K562 (cell line): Measurements from ENCODE around the gene DHX35. TPM values are rescaled to one million over a fixed set of nuclear protein-coding genes. Genes with fewer than 3 reads are reported as not detected.

Experiments used
- ATAC-seq: fragments of 200-7000 bp; cut with Tn5 transposase; 3 replicates; pipeline ENCODE4 v1.9.1; 2020; ENCODE audit warnings: moderate library complexity
- BruUV-seq: library from RNA; stranded (reverse); fragments of 400-500 nt; replicated peaks from 2 replicates; lab custom pipeline; 2021; lab: Mats Ljungman, UMichigan
- CTCF ChIA-PET: fragments of 300-600 bp; formaldehyde crosslinking; extraction: SDS; loops from one replicate; lab custom pipeline; 2021; ENCODE audit warnings: low intra/inter-chr PET ratio; lab: Yijun Ruan, JAX
- POLR2A ChIA-PET: fragments of 300-600, 350-650 bp; sonication (Branson Sonifier 250); formaldehyde crosslinking; extraction: SDS; loops from one replicate; lab custom pipeline; 2021; ENCODE audit warnings: antibody characterized with exemption, inconsistent platforms; lab: Yijun Ruan, JAX
- DNase-seq, 4 experiments: peaks; one replicate each; pipeline versions ENCODE4 v3.0.0 to v3.0.0-alpha.2; 2011 to 2018; ENCODE audit warnings: low spot score in 3 of 4, mixed read lengths in 3 of 4; ENCODE audit errors: extremely low read depth in 1 of 4
- FAIRE-seq: peaks from 2 replicates; lab custom pipeline; 2011; peaks lifted over from hg19 to GRCh38; lab: Jason Lieb, UNC
- H2AFZ ChIP-seq: 2 replicates; pipeline ENCODE4 v1.6.0; 2011; ENCODE audit warnings: low read depth, low read length, control low read depth, inconsistent platforms
- H3K27ac ChIP-seq: fragments of 200-600 bp; 3 replicates; pipeline ENCODE4 v1.8.0; 2011; ENCODE audit warnings: low read depth, mild to moderate bottlenecking, control low read depth, inconsistent platforms, low read length, moderate library complexity, mixed read lengths; ENCODE audit errors: extremely low read depth
- H3K27me3 ChIP-seq, 2 experiments: fragments of 300-600 bp in 1 of 2; 2 replicates in 1 of 2; 3 replicates in 1 of 2; pipeline versions ENCODE4 v1.6.0 to v1.8.0; 2011; ENCODE audit warnings: inconsistent platforms in 2 of 2, low read length in 2 of 2, mild to moderate bottlenecking in 1 of 2, mixed read lengths in 1 of 2, moderate library complexity in 1 of 2; ENCODE audit not compliant: control insufficient read depth in 2 of 2, insufficient read depth in 2 of 2
- H3K36me3 ChIP-seq: fragments of 300-600 bp; 3 replicates; pipeline ENCODE4 v1.8.0; 2011; ENCODE audit warnings: mild to moderate bottlenecking, low read length, inconsistent platforms; ENCODE audit not compliant: control insufficient read depth, insufficient read depth
- H3K4me1 ChIP-seq, 2 experiments: fragments of 200-600 bp in 1 of 2; replicated peaks in 1 of 2; 2 replicates in 1 of 2; 3 replicates in 1 of 2; pipeline versions ENCODE4 v1.5.1 to v1.8.0; 2011; ENCODE audit warnings: inconsistent platforms in 2 of 2, low read length in 2 of 2, mild to moderate bottlenecking in 1 of 2, mixed read lengths in 1 of 2, moderate library complexity in 1 of 2; ENCODE audit not compliant: control insufficient read depth in 2 of 2, insufficient read depth in 2 of 2
- H3K4me2 ChIP-seq: 2 replicates; pipeline ENCODE4 v1.6.1; 2011; ENCODE audit warnings: low read length, control low read depth, inconsistent platforms, mixed read lengths; ENCODE audit not compliant: insufficient read depth
- H3K4me3 ChIP-seq: fragments of 200-600 bp; sonication (generic), shearing (Covaris generic); 2 replicates; pipeline ENCODE4 v1.5.1; 2016; ENCODE audit warnings: control low read depth, inconsistent platforms
- H3K79me2 ChIP-seq: fragments of 200-600 bp; 3 replicates; pipeline ENCODE4 v1.8.0; 2011; ENCODE audit warnings: low read length, inconsistent platforms; ENCODE audit not compliant: control insufficient read depth, insufficient read depth
- H3K9ac ChIP-seq, 2 experiments: 2 replicates each; pipeline versions ENCODE4 v1.6.0 to v1.6.1; 2011; ENCODE audit warnings: low read depth in 2 of 2, low read length in 2 of 2, control low read depth in 1 of 2, inconsistent platforms in 1 of 2, mild to moderate bottlenecking in 1 of 2, mixed read lengths in 1 of 2; ENCODE audit not compliant: insufficient read depth in 1 of 2
- H3K9me1 ChIP-seq: one replicate; pipeline ENCODE4 v1.6.0; 2011; ENCODE audit warnings: inconsistent platforms, mild to moderate bottlenecking, low read length, moderate library complexity; ENCODE audit not compliant: control insufficient read depth, insufficient read depth
- H3K9me3 ChIP-seq: replicated peaks from 2 replicates; pipeline ENCODE4 v1.5.1; 2011; ENCODE audit warnings: low read depth, low read length, inconsistent platforms; ENCODE audit not compliant: control insufficient read depth, insufficient read depth
- H4K20me1 ChIP-seq: replicated peaks from 2 replicates; pipeline ENCODE4 v1.6.1; 2011; ENCODE audit warnings: low read length, inconsistent platforms, mixed read lengths; ENCODE audit not compliant: control insufficient read depth, insufficient read depth
- GTF2A2 ChIP-seq: IDR thresholded peaks from 2 replicates; pipeline ENCODE4 v1.6.1; 2016; ENCODE audit warnings: mild to moderate bottlenecking, missing genetic modification characterization, missing compliant biosample characterization
- NFIC ChIP-seq: fragments of 450-650 bp; IDR thresholded peaks from 2 replicates; pipeline ENCODE4 v1.6.1; 2017; ENCODE audit warnings: mild to moderate bottlenecking, inconsistent platforms
- RBM17 ChIP-seq: fragments of 200-400 bp; formaldehyde crosslinking; IDR thresholded peaks from 2 replicates; pipeline ENCODE4 v1.6.1; 2017; ENCODE audit warnings: low read depth, mild to moderate bottlenecking, low read length, borderline replicate concordance
- ZNF586 ChIP-seq: fragments of 450-650 bp; formaldehyde crosslinking; conservative IDR thresholded peaks from 2 replicates; pipeline ENCODE4 v1.4.0; 2020; ENCODE audit warnings: mild to moderate bottlenecking, moderate library complexity
- ZNF76 ChIP-seq: fragments of 250-450 bp; sonication (Bioruptor Pico); IDR thresholded peaks from 2 replicates; pipeline ENCODE4 v1.4.0; 2020; ENCODE audit warnings: mild to moderate bottlenecking, moderate library complexity, borderline replicate concordance
- WGBS: fragments of 100-300 bp; shearing (Covaris generic); methylation state at CpG from one replicate; pipeline ENCODE4 v1.1.6; 2016; ENCODE audit warnings: low coverage, mixed read lengths; ENCODE audit not compliant: insufficient coverage; ENCODE audit errors: missing lambda C conversion rate; 5-methylcytosine and 5-hydroxymethylcytosine counted together
- in situ Hi-C: fragments of 300-500 bp; cut with MboI; formaldehyde crosslinking; loops from 4 replicates; pipeline ENCODE4 v1.15.0; 2018; ENCODE audit warnings: inconsistent platforms, mixed read lengths
- intact Hi-C: fragments of 100-400 bp; cut with micrococcal nuclease; formaldehyde crosslinking; loops from 2 replicates; pipeline ENCODE4 v1.14.2; 2022
- polyA plus RNA-seq, 8 experiments: library from polyadenylated mRNA; depleted of rRNA in 4 of 8; stranded (reverse) in 5 of 8; unstranded in 3 of 8; fragments of >200 nt; fragmentation: Nextera tagmentation in 2 of 8; fragmentation: Illumina TruSeq in 1 of 8; extraction: Ambion mirVana in 2 of 8; extraction: Trizol in 1 of 8; gene quantifications; 2 replicates each; pipeline versions ENCODE4 v1.2.1 to v1.2.3, GENCODE V29; 2011 to 2014; ENCODE audit warnings: inconsistent platforms in 1 of 8, missing spikeins in 1 of 8
- total RNA-seq, 7 experiments: library from RNA; depleted of rRNA in 6 of 7; stranded (reverse); fragments of >200 nt in 6 of 7; fragmentation: Illumina TruSeq in 2 of 7; extraction: Trizol in 2 of 7; gene quantifications; 2 replicates each; pipeline versions ENCODE4 v1.2.1 to v1.2.3, GENCODE V29; 2011 to 2021; ENCODE audit warnings: low replicate concordance in 1 of 7
- TF ChIP-seq, protein P1 (sequence below): IDR thresholded peaks from 3 replicates; pipeline ENCODE4 v1.6.1; 2011; ENCODE audit warnings: borderline replicate concordance, mild to moderate bottlenecking; ENCODE audit not compliant: insufficient read length, insufficient read depth
- TF ChIP-seq, protein P2 (sequence below): sonication (generic); IDR thresholded peaks from 2 replicates; pipeline ENCODE4 v1.6.1; 2016

DHX35 gene
- total and polyA plus RNA-seq, 9 of the 15 experiments (the other 6 are each of a cell fraction or from before 2014, with no cell fraction given), result 6.5 to 25.6 (median 16.9) TPM

DNA sequence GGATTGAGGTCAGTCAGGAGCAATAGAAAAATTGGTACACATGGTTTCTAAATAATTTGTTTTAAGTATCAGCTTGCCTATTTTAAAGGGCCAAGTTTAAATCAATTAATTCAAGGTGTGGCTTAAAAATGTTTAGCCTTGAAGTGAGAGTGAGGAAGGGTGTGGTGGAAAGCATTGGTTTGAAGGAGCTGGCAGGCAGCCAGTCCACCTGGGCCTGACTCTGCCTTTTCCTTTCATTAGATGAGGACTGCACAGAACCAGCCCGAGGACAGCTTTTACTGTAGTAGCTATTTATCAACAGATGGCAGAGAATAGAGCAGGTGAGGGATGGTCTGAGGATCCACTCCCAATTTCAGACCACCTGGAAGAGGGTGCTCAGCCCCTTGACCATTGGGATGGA is 42.4 kb downstream of the DHX35 start:
- no peaks in the 10 kb centered on the region for H3K27me3 ChIP-seq
- H3K36me3 ChIP-seq, result peaks cover 92% of the 10 kb centered on the region
- no peaks in the 10 kb centered on the region for H4K20me1 ChIP-seq
- no peak for ATAC-seq
- no peaks in the 10 kb centered on the region for H3K9me3 ChIP-seq
- H2AFZ ChIP-seq, result no peak overlapping the region
- peak; percentile 57 for TF ChIP-seq NFIC
- TF ChIP-seq, protein P1, sequence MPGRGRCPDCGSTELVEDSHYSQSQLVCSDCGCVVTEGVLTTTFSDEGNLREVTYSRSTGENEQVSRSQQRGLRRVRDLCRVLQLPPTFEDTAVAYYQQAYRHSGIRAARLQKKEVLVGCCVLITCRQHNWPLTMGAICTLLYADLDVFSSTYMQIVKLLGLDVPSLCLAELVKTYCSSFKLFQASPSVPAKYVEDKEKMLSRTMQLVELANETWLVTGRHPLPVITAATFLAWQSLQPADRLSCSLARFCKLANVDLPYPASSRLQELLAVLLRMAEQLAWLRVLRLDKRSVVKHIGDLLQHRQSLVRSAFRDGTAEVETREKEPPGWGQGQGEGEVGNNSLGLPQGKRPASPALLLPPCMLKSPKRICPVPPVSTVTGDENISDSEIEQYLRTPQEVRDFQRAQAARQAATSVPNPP, result no peak
- TF ChIP-seq, all 486 proteins: peak for 1
- no peaks in the 10 kb centered on the region for H3K9me1 ChIP-seq
- DNase-seq, result peak in 1 of 4 experiments; percentile 26
- no peak overlapping the region for H3K27ac ChIP-seq
- FAIRE-seq, result no peak
- in situ Hi-C loops (no loop called here), intact Hi-C loops (no loop called here)
- CTCF ChIA-PET, result no interaction called here
- no peak overlapping the region for H3K9ac ChIP-seq
- no TSS peak for BruUV-seq
- 67% methylated on average over 1 of the region's 1 CpG for WGBS
- H3K4me1 ChIP-seq, result no peaks in the 10 kb centered on the region; a peak in 1 of 5 replicates
- POLR2A ChIA-PET, result interaction anchor here (0.8 kb wide), 1 partner anchor 9 kb away, joined by 3 read pairs; no protein-coding TSS in a partner anchor
- H3K4me2 ChIP-seq, result no peak overlapping the region
- no peaks in the 10 kb centered on the region for H3K79me2 ChIP-seq
- no peak overlapping the region for H3K4me3 ChIP-seq

DNA sequence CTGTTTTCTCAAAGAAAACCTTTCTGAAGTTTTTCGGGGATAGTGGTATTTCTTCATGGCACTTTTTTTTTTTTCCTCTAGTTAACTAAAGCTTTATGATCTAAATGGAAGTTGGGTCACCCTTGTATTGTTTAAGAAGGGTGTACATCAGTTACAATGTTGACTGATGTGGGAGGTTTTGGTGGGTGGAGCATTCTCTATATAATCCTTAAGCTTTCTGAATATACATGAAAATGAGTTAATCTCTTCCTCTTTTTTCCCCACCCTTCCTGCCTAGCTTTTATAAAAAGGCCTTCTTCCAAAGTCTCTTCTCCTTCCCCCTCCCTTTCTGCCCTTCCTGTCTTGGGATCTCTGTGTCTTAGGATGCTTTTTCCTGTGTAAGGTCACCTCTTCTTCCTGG is 47.2 kb downstream of the DHX35 start:
- ChIA-PET CTCF (no interaction called here), POLR2A (interaction anchor here (1.2 to 1.3 kb wide), 3 partner anchors 17 to 48 kb away, joined by 3 to 7 read pairs (median 5); partner anchors contain the start of gene DHX35)
- Histone ChIP-seq H3K9me3 (no peaks in the 10 kb centered on the region), H3K27ac (no peak overlapping the region), H3K4me2 (no peak overlapping the region), H2AFZ (no peak overlapping the region), H3K79me2 (no peaks in the 10 kb centered on the region), H3K9me1 (no peaks in the 10 kb centered on the region), H3K36me3 (peaks cover 84% of the 10 kb centered on the region), H3K4me3 (no peak overlapping the region), H3K27me3 (no peaks in the 10 kb centered on the region), H3K4me1 (no peaks in the 10 kb centered on the region; a peak in 1 of 5 replicates), H4K20me1 (no peaks in the 10 kb centered on the region), H3K9ac (no peak overlapping the region)
- no peak for TF ChIP-seq ZNF586 (CRISPR knock-in tag)
- TF ChIP-seq, protein P2, sequence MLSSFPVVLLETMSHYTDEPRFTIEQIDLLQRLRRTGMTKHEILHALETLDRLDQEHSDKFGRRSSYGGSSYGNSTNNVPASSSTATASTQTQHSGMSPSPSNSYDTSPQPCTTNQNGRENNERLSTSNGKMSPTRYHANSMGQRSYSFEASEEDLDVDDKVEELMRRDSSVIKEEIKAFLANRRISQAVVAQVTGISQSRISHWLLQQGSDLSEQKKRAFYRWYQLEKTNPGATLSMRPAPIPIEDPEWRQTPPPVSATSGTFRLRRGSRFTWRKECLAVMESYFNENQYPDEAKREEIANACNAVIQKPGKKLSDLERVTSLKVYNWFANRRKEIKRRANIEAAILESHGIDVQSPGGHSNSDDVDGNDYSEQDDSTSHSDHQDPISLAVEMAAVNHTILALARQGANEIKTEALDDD, result no peak
- no peak for TF ChIP-seq RBM17
- TF ChIP-seq GTF2A2 (tag), result no peak
- TF ChIP-seq ZNF76 (CRISPR knock-in tag), result no peak
- WGBS, result 100% methylated on average over 1 of the region's 1 CpG
- in situ Hi-C loops (no loop called here), intact Hi-C loops (no loop called here)
- BruUV-seq, result no TSS peak
- ATAC-seq, result no peak
- no peak for FAIRE-seq
- no peak for DNase-seq
